BE2C (cell line): ENCODE results near the gene CFAP69.
"Not testable (repeated sequence)": the region's sequence is repeated elsewhere in the genome, so short reads cannot be mapped to it uniquely, and the experiment has no call there.

ENCODE experiments used
- DNase-seq: peaks from one replicate; pipeline ENCODE4 v3.0.0-alpha.2; 2020
- H3K27me3 ChIP-seq: fragments of 250-450 bp; sonication (Bioruptor Pico); 2 replicates; pipeline ENCODE4 v1.5.1; 2020; ENCODE audit warnings: mild to moderate bottlenecking
- H3K36me3 ChIP-seq: fragments of 250-450 bp; sonication (Bioruptor Pico); 2 replicates; pipeline ENCODE4 v1.5.1; 2020; ENCODE audit warnings: mild to moderate bottlenecking
- H3K4me1 ChIP-seq: fragments of 250-450 bp; sonication (Bioruptor Pico); 2 replicates; pipeline ENCODE4 v1.5.1; 2020
- H3K4me3 ChIP-seq: 2 replicates; pipeline ENCODE4 v1.5.1; 2011; ENCODE audit warnings: low read depth, low read length
- H3K9me3 ChIP-seq: fragments of 250-450 bp; sonication (Bioruptor Pico); 2 replicates; pipeline ENCODE4 v1.5.1; 2020
- TF ChIP-seq, protein P1 (sequence below): IDR thresholded peaks from 2 replicates; pipeline ENCODE4 v1.5.1; 2012; ENCODE audit warnings: mild to moderate bottlenecking, low read depth, low read length

Gene CFAP69

DNA sequence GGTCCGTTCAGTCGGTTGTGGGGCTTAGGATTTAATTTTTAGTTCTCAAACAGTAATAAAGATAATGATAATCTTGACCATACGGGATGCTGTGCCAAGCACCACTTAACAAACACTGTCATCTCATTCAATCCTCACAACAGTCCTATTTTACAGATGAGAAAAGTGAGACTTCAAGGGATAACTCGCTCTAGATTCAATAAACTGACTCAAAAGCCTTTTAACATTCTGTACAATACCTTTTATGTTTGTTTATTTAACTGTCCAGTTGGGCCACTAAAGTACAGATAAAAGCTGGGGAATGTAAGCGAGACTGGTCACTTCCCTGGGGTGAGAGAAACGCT lies 437 bp upstream of the CFAP69 start:
- Histone ChIP-seq H3K27me3 (peaks cover 9% of the 10 kb centered on the region), H3K4me3 (peak overlapping the region; percentile 84), H3K36me3 (no peaks in the 10 kb centered on the region), H3K4me1 (no peaks in the 10 kb centered on the region), H3K9me3 (no peaks in the 10 kb centered on the region)
- DNase-seq = no peak
- TF ChIP-seq, protein P1, sequence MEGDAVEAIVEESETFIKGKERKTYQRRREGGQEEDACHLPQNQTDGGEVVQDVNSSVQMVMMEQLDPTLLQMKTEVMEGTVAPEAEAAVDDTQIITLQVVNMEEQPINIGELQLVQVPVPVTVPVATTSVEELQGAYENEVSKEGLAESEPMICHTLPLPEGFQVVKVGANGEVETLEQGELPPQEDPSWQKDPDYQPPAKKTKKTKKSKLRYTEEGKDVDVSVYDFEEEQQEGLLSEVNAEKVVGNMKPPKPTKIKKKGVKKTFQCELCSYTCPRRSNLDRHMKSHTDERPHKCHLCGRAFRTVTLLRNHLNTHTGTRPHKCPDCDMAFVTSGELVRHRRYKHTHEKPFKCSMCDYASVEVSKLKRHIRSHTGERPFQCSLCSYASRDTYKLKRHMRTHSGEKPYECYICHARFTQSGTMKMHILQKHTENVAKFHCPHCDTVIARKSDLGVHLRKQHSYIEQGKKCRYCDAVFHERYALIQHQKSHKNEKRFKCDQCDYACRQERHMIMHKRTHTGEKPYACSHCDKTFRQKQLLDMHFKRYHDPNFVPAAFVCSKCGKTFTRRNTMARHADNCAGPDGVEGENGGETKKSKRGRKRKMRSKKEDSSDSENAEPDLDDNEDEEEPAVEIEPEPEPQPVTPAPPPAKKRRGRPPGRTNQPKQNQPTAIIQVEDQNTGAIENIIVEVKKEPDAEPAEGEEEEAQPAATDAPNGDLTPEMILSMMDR = no peak

DNA sequence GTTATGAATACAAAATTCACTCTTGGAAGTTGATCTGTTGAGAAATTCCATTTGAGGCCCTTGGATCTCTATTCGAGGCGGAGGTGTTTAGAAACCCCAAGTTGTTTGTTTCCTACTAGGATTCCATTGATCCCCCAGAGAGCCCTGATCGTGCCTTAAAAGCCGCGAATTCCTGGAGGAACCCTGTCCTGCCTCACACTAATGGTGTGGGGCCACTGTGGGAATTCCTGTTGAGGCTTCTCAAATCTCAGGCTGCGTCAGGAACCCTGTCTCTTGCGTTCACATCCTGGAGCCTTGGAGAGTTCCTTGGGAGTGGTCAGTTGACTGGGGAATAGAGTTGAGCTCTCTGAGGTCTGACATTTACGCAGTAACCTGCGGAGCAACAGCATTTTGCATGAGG lies 1.2 kb downstream of the CFAP69 start:
- Histone ChIP-seq H3K4me1 (no peaks in the 10 kb centered on the region), H3K36me3 (no peaks in the 10 kb centered on the region), H3K9me3 (no peaks in the 10 kb centered on the region), H3K4me3 (no peak overlapping the region), H3K27me3 (peaks cover 9% of the 10 kb centered on the region)
- TF ChIP-seq, protein P1 = no peak
- DNase-seq = no peak

DNA sequence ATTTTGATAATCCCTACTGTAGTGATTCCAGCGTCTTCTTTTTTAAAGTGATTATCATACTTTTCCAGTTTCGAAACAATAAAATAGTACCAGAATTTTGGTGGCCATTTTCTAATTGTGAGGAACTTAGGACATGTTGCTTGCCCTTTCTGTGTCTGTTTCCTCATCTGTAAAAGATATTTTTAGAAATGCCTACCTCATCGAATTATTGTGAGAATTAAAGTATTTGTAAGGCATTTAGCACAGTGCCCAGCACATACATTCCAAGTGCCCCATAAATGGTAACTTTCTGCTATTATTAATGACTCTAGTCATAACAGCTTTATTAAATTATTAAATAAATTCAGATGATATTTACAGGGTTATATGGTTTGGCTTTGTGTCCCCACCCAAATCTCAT lies 3.7 kb downstream of the CFAP69 start:
- Histone ChIP-seq H3K4me3 (no peak overlapping the region), H3K4me1 (no peaks in the 10 kb centered on the region), H3K9me3 (no peaks in the 10 kb centered on the region), H3K36me3 (no peaks in the 10 kb centered on the region), H3K27me3 (peaks cover 11% of the 10 kb centered on the region)
- TF ChIP-seq, protein P1 = no peak
- DNase-seq = no peak

DNA sequence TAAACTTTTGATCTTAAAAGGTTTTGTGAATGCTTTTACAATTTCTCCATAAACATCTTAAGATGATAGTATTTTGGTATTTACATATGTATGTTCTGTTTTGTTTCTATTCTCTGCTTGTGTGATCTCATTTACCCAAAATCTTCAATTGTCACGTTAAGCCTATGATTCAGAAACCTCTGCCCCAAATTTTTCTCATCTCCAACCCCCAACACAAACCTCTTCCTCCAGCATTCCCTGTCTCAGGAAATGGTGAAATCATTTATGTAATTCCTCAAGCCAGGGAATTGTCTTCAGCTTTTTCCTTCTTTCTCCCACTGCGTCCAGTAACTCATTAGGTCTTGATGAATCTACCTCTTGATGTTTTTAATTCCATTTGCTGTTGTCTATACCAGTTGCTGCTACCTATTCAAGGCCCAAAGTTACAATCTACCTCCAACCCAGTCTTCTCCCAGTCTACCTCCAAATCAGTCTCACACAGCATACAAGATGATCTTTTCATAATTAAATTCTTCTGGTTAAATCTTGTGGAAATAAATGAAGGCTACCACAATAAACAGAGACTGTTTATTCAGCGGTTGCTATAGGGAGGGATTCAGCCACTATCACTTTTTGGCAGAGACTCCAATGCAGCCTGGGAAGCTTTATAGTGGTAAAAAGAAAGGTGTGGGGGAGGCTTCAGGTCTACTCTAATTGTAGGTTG lies 5.8 kb downstream of the CFAP69 start:
- no peaks in the 10 kb centered on the region for H3K4me1 ChIP-seq
- H3K9me3 ChIP-seq = no peaks in the 10 kb centered on the region
- TF ChIP-seq, protein P1 = no peak
- no peak for DNase-seq
- H3K4me3 ChIP-seq = no peak overlapping the region
- peaks cover 11% of the 10 kb centered on the region for H3K27me3 ChIP-seq
- H3K36me3 ChIP-seq = no peaks in the 10 kb centered on the region

DNA sequence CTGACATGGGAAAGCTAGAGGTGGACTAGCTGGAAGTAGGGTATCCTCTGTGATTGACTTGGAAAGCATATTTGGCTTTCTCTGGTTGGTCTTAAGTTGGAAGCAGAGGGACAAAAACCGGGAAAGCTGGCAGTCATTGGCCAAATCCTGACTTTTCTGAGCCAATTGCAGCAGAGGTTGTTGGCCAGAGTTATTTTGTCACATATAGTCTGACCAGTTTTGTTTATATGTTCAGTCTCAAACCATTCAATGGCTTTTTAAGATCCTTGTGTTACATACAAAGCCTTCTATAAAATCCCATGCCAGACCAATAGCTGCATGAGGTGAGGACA lies 6.3 kb downstream of the CFAP69 start:
- peaks cover 8% of the 10 kb centered on the region for H3K27me3 ChIP-seq
- no peaks in the 10 kb centered on the region for H3K4me1 ChIP-seq
- H3K4me3 ChIP-seq = no peak overlapping the region
- TF ChIP-seq, protein P1 = no peak
- H3K36me3 ChIP-seq = no peaks in the 10 kb centered on the region
- H3K9me3 ChIP-seq = 0 out of 2 replicates have a peak, but pooled peaks cover 3% of the 10 kb centered on the region
- no peak for DNase-seq

DNA sequence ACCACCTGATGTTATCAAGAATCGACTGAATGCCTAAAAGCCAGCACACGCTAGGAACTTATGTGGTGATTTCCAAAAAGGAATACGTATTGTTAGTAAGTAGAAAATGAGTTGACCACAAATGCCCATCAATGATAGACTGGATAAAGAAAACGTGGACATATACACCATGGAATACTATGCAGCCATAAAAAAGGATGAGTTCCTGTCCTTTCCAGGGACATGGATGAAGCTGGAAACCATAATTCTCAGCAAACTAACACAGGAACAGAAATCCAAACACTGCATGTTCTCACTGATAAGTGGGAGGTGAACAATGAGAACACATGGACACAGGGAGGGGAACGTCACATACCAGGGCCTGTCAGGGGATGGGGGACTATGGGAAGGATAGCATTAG lies 11.0 kb downstream of the CFAP69 start:
- H3K9me3 ChIP-seq, DNase-seq: not testable (repeated sequence)

More for the DNA sequence above, 11.0 kb downstream of the CFAP69 start:
- H3K4me3 ChIP-seq, H3K4me1 ChIP-seq, H3K36me3 ChIP-seq, H3K27me3 ChIP-seq: not testable (repeated sequence)
